Measurements from ENCODE around the gene TBX10.

DNA sequence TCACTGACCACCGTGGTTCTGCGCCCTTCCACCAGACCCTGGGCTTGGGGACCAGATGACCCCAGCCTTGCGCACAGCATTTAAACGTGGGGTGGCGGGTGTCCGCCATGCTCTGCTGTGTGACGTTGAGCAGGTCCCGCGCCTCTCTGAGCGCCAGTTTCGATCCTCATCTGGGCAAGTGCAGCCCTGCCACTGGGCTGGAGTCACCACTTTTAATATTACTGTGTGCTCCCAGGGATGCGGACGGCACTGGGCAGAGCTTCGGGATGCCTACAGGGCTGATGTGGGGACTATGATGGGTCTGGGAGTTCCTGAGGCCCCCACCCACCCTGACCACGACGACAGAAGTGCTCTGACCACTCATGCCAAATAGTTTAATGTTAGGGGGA, 8.6 kb downstream of the TBX10 start:
- TF ChIP-seq, protein P1, sequence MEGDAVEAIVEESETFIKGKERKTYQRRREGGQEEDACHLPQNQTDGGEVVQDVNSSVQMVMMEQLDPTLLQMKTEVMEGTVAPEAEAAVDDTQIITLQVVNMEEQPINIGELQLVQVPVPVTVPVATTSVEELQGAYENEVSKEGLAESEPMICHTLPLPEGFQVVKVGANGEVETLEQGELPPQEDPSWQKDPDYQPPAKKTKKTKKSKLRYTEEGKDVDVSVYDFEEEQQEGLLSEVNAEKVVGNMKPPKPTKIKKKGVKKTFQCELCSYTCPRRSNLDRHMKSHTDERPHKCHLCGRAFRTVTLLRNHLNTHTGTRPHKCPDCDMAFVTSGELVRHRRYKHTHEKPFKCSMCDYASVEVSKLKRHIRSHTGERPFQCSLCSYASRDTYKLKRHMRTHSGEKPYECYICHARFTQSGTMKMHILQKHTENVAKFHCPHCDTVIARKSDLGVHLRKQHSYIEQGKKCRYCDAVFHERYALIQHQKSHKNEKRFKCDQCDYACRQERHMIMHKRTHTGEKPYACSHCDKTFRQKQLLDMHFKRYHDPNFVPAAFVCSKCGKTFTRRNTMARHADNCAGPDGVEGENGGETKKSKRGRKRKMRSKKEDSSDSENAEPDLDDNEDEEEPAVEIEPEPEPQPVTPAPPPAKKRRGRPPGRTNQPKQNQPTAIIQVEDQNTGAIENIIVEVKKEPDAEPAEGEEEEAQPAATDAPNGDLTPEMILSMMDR (optimal IDR thresholded peaks at IDR 0.05 in 1 of 3, IDR thresholded peaks at IDR 0.05 in 1 of 3, conservative IDR thresholded peaks at IDR 0.05 in 1 of 3; ENCODE audit: extremely low read depth in 1 of 3, insufficient read depth in 2 of 3, low read length in 3 of 3) = no peak
- TF ChIP-seq EZH2 (IDR thresholded peaks at IDR 0.05; ENCODE audit: low read length) = no peak

Measured in keratinocyte (primary cell).